ENCODE measurements around the gene TKTL2. TPM values are rescaled to one million over a fixed set of nuclear protein-coding genes. Genes with fewer than 3 reads are reported as not detected.

Gene TKTL2
- total RNA-seq, 1 donor from 2014 or later: not detected

DNA sequence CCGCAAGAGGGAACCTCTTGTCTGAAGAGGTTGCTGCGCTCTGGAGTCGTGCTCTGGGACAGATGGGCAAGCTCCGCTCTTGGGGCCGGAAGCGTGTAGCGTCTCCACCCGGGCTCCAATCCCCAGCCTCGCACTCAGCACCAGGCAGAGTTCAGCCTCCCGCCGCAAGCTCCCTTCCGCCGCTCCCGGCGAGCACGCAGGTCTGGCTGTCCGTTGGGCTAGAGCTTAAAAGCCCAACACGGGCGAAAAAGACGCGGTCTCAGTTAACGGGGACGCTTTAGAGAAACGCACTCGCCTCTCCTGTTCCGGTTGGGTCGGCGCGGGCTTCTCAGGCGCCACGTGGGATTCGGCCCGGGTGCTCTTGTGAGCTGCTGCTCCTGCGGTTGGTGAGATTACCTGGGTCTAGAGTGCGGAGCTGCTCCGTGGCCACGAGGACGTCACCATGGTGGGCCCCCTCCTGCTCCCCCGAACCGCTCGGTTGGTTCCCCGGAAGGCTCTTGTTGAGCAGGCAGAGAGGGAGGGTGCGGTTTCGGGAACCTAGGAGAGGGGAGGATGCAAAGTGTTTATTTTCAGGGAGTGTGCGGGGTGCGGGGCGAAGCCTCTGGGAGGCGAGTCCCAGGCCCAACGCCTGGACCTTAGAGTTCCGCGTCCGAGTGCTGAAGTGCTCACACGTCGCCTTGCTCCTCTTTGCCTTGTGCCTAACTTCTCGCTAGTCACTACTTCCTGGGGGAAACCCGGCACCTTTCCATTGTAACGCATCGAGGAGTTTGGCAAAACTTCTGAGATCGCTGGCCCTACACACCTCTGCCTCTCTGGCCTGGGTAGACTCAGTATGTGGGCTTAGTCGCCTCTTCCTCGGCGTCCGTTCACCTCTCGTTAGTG, 21.0 kb upstream of the TKTL2 start, which contains the start of gene TMA16:
Gene TMA16, plus strand, starts transcription at position 331 of the 882 bp plus-strand sequence. Its CDS starts 112 bp downstream, at position 443.
- intact Hi-C loops (cut with micrococcal nuclease): no loop called here
- peak; percentile 82 for DNase-seq
- Histone ChIP-seq H3K27ac (replicated peaks) (peak within 1 kb of the TSS; percentile 85), H3K4me1 (peaks cover 25% of the 10 kb centered on the region), H3K27me3 (ENCODE audit: low read depth) (no peaks in the 10 kb centered on the region), H3K36me3 (no peaks in the 10 kb centered on the region), H3K9me3 (replicated peaks) (no peaks in the 10 kb centered on the region), H3K4me3 (peak within 1 kb of the TSS; percentile 84)
- TF ChIP-seq, protein P1, sequence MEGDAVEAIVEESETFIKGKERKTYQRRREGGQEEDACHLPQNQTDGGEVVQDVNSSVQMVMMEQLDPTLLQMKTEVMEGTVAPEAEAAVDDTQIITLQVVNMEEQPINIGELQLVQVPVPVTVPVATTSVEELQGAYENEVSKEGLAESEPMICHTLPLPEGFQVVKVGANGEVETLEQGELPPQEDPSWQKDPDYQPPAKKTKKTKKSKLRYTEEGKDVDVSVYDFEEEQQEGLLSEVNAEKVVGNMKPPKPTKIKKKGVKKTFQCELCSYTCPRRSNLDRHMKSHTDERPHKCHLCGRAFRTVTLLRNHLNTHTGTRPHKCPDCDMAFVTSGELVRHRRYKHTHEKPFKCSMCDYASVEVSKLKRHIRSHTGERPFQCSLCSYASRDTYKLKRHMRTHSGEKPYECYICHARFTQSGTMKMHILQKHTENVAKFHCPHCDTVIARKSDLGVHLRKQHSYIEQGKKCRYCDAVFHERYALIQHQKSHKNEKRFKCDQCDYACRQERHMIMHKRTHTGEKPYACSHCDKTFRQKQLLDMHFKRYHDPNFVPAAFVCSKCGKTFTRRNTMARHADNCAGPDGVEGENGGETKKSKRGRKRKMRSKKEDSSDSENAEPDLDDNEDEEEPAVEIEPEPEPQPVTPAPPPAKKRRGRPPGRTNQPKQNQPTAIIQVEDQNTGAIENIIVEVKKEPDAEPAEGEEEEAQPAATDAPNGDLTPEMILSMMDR (IDR thresholded peaks at IDR 0.05; ENCODE audit: borderline replicate concordance): no peak

DNA sequence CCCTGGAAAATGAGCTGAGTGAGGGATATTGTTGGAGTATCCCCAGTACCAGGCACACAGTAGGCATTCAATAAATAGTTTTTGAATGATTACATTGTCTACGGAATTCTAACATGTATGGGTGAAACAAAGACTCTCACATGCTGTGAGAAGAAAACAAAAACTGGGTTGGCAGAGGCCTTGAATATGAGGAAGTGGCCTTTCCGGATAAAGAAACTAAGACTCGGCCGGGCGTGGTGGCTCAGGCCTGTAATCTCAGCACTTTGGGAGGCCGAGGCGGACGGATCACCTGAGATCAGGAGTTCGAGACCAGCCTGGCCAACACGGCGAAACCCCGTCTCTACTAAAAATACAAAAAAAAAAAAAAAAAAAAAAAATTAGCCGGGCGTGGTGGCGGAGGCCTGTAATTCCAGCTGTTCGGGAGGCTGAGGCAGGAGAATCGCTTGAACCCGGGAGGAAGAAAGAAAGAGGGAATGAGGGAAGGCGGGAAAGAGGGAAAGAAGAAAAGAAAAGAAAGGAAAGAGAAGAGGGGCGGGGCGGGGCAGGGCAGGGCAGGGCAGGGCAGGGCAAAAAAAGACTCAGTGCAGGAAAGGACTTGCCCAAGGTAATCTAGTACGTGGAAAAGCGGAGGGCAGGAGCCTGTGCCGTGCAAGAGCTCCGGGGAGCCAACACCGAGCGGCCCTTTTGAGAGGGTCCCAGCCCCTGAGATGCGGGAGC, 20.2 kb upstream of the TKTL2 start:
- Histone ChIP-seq H3K4me3 (peak overlapping the region; percentile 84), H3K27ac (replicated peaks) (peak overlapping the region; percentile 85), H3K9me3 (replicated peaks) (no peaks in the 10 kb centered on the region), H3K27me3 (ENCODE audit: low read depth) (no peaks in the 10 kb centered on the region), H3K4me1 (peaks cover 25% of the 10 kb centered on the region), H3K36me3 (no peaks in the 10 kb centered on the region)
- TF ChIP-seq, protein P1 (IDR thresholded peaks at IDR 0.05; ENCODE audit: borderline replicate concordance): no peak
- intact Hi-C loops (cut with micrococcal nuclease): no loop called here
- DNase-seq: peak; percentile 28

DNA sequence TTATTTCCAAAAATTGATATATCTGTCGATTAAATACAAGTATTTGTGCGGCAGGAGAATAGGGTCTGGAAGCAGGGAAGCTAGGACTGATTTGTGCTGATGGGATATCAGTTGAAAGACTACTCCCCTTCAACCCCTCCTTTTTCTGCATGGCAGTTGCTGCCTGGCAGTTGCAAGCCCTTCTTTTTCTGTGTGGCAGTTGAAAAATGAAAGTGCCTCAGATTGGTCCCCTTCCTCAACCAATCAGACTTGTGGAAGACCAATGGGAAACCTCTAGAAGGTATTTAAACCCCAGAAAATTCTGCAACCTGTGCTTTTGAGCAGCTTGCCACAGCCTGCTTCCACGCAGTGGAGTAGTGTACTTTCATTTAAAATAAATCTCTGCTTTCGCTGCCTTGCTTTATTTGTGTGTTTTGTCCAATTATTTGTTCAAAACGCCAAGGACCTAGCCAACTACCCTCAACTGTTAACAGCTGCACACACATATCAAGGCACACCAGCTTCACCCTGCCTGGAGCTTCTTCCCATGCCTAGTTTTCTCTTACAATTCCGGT, 19.5 kb upstream of the TKTL2 start:
- intact Hi-C loops (cut with micrococcal nuclease): no loop called here
- no peaks in the 10 kb centered on the region for H3K9me3 ChIP-seq (replicated peaks)
- H3K27ac ChIP-seq (replicated peaks): peak overlapping the region; percentile 85

DNA sequence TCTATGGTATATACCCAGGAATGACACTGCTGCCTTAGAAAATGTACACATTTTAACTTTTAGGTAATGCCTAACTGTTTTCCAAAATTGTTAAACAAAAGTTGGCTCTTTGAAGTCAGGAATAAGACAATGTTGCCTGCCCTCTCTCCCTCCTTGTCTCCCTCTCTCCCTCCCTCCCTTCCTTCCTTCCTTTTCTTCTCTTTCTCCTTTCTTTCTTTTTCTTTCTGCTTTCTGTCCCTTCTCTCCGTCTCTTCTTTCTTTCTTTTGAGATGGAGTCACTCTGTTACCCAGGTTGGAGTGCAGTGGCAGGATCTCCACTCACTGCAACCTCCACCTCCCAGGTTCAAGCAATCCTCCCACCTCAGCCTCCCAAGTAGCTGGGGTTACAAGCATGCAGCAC, 16.4 kb upstream of the TKTL2 start:
- no peaks in the 10 kb centered on the region for H3K9me3 ChIP-seq (replicated peaks)
- H3K36me3 ChIP-seq: no peaks in the 10 kb centered on the region
- intact Hi-C loops (cut with micrococcal nuclease): no loop called here
- H3K27me3 ChIP-seq (ENCODE audit: low read depth): no peaks in the 10 kb centered on the region
- H3K4me3 ChIP-seq: no peak overlapping the region
- peaks cover 11% of the 10 kb centered on the region for H3K4me1 ChIP-seq
- H3K27ac ChIP-seq (replicated peaks): no peak overlapping the region
- TF ChIP-seq, protein P1 (IDR thresholded peaks at IDR 0.05; ENCODE audit: borderline replicate concordance): no peak
- no peak for DNase-seq

More for the DNA sequence above, 19.5 kb upstream of the TKTL2 start:
- TF ChIP-seq, protein P1 (IDR thresholded peaks at IDR 0.05; ENCODE audit: borderline replicate concordance): no peak
- Histone ChIP-seq H3K4me3 (no peak overlapping the region), H3K4me1 (peaks cover 25% of the 10 kb centered on the region), H3K36me3 (no peaks in the 10 kb centered on the region), H3K27me3 (ENCODE audit: low read depth) (no peaks in the 10 kb centered on the region)
- DNase-seq: no peak

DNA sequence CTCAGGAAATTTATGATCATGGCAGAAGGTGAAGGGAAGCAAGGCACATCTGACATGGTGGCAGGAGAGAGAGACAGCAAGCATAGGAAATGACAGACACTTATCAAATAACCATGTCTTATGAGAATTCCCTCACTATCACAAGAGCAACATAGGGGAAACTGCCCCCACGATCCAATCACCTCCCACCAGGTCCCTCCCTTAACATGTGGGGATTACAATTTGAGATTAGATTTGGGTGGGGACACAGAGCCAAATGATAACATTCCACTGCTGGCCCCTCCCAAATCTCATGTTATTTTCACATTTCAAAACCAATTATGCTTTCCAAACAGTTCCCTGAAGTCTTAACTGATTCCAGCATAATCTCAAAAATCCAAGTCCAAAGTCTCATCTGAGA, 12.8 kb upstream of the TKTL2 start:
- Histone ChIP-seq H3K9me3 (replicated peaks) (no peaks in the 10 kb centered on the region), H3K27ac (replicated peaks) (no peak overlapping the region), H3K36me3 (no peaks in the 10 kb centered on the region), H3K4me1 (no peaks in the 10 kb centered on the region), H3K27me3 (ENCODE audit: low read depth) (no peaks in the 10 kb centered on the region), H3K4me3 (no peak overlapping the region)
- DNase-seq: no peak
- intact Hi-C loops (cut with micrococcal nuclease): no loop called here
- TF ChIP-seq, protein P1 (IDR thresholded peaks at IDR 0.05; ENCODE audit: borderline replicate concordance): no peak
